HG03469 (cell line): ENCODE data around the gene SPNS2.

ENCODE experiments used
- ATAC-seq: cut with Tn5 transposase; IDR thresholded peaks from one replicate; pipeline ENCODE4 v1.9.1; 2021; ENCODE audit warnings: mild to moderate bottlenecking, moderate library complexity, moderate number of reproducible peaks; ENCODE audit not compliant: unreplicated experiment

The SPNS2 gene

DNA sequence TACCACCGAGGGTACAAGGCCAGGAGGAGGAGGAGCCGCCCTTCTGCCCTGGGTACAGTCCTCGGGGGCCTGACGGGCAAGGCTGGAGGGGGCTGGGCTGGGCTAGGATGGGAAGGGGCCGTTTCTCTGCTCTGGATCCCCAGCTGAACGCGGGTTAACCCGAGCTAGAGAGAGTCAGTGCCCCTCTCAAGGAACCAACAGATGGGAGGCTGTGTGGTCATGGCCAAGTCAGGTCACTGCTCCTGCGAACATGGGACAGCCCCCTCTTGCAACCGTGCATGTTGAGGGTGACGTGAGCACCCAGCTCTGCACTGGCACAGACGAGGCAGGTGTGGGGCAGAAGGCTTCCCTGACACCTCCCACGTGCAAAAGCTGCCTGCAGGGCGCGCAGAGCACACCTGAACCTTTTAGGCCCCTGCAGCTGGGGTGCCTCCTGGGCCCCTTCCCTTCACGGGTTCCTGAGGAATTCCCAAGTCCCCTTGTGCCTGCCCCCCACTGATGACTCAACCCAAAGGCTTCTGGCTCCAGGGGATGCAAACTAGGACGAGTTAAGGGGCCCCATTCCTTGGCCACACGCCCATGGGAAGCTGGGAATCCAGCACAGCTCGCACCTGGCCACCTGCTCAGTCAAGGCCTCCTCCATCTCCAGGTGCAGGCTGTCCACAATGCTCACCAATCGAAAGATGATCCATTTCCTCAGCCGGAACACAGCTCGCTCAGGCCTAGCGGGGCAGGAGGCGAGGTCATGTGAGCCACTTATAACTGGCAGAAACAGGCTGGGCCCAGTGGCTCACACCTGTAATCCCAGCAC lies 50.2 kb downstream of the SPNS2 start:
- no peak for ATAC-seq

DNA sequence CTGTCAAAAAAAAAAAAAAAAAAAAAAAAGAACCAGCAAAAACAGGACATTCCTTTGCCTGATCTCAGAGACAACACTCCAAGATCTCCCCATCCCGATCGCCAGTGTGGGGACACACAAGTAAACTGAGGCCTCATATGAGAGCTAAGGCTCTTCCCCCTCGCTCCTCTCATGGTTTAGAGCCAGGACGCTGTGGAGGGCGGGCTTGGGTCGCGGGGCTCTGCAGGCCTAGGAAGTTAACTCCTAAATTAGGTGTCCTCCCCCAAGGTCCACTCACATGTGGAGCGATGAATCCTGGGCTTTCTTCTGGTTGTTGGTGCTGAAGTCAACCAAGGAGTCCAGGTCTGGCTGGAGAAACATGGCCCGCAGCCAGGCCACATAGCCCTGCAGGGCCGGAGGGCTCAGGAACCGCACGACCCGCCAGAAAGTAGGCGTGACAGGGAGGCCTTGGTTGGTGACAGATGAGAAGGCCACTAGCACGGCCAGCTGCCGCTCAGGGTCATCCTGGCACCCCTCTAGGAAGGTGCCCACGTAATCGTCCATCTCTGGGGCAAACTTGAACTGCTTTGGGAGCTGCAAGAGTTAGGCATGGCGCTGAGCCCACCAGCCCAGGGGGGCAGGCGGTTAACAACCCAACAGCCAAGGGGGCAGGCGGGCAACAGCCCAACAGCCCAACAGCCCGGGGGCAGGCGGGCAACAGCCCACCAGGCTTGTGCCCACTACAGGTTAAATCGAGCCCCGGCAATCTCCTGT lies 51.3 kb downstream of the SPNS2 start:
- ATAC-seq, result no peak

DNA sequence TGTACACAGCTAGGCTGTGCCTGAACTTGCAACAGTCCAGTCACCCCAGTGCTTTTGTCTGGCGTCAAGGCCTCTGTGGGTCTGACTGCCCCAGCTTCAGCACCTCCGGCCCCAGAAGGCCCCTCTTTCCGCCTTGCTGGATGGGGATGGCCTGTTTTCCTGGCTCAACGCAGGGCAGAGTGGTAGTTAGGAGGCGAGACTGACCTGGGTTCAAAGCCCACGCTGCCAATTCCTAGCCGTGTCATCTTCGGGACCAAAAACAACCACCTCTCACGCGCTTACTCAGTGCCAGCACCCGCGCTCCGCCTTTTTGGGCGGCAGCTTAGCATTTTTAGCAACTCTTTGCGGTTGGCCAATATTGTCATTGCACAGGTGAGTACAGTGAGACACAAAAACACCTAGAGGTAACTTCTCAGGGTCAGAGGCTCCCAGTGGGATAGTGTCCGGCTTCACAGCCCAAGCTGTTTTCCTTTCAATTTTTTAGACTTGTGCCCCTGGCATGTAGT lies 51.9 kb downstream of the SPNS2 start:
- no peak for ATAC-seq

GRCh38 chr17:4551141-4551540 lies 52.5 kb downstream of the SPNS2 start:
- ATAC-seq, result no peak

DNA sequence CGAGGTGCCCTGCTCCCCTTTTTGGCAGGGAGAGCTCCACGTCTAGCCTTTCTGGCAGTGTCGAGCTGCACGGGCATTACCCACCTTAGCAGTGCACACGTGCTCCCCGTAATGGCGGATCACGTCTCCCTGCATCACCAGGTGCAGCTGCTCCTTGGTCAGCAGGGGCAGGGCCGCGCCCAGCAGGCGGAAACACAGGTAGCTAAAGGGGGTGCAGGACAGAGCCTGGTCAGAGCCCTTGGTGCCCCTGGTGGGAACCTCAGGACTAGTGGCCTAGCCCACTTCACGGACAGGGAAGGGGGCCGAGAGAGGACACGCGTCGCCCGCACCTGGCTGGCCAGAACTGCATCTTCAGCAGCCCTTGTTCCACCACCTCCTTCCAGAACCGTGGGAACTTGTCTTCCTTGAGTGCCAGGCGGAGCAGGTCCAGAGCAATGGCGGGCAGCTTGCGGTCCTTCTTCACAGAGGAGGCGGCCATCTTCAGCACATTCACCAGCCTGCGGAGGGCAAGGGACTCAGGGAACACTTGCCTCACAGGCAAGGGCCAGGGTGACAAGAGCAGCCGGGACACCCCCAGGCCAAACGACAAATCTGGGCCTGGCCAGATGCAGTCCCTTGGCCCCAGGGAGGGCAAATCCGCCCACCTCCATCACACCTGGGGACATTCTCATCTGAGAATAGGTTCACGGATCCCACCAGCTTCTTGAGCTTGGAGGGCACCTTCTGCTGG lies 53.3 kb downstream of the SPNS2 start:
- ATAC-seq, result no peak

GRCh38 chr17:4553669-4554068 lies 55.0 kb downstream of the SPNS2 start:
- no peak for ATAC-seq

GRCh38 chr17:4554441-4554996 lies 55.8 kb downstream of the SPNS2 start:
- no peak for ATAC-seq

DNA sequence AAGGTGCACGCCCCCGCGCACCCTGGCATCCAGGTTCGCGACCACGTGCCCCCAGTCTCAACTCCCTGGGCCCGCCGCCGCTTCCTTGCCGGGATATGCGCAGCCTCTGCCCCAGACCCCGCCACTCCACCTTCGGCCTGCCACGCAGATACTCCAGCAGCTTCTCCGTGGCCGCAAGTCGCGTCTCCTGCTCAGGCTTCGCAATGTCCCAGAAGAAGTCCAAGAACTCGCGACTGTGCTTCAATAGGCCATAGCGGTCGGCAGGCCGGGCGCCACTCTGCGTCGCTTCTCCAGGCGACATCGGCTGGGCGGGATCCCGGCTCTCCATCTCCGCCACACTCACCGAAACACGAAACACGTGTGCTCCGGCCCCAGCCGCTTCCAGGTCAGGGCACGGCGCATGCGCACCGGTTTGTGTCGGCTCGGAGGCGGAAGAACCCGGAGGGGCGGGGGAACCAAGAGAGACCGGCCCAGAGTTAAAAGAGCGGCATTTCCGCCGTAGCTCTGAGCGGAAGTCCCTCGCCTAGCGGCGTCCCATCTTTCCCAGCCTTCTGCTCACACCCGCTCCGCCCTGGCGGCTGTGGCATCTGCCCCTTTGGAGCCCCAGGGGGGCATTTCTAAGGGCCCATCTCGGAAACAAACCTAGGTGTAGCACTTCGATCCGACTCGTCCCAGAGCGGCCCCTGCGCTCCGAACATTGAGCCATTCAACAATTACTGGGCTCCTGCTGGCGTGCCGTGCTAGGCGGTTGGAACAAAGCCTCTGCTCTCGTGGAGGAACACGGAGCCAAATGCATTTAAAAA lies 56.5 kb downstream of the SPNS2 start, which contains the start of gene MYBBP1A:
MYBBP1A (minus strand) TSS at position 388 of the 803 bp plus-strand sequence; CDS start at position 328, 60 bp downstream.
- peak; percentile 60 for ATAC-seq

- ATAC-seq, result no peak
Measured at GRCh38 chr17:4555873-4556759, 57.4 kb downstream of the SPNS2 start.

- no peak for ATAC-seq
Measured at GRCh38 chr17:4556996-4557395, 58.3 kb downstream of the SPNS2 start.

GRCh38 chr17:4557626-4558346 lies 59.1 kb downstream of the SPNS2 start:
- ATAC-seq, result no peak

GRCh38 chr17:4558347-4558971 lies 59.8 kb downstream of the SPNS2 start:
- ATAC-seq, result no peak

GRCh38 chr17:4559139-4559791 lies 60.6 kb downstream of the SPNS2 start:
- ATAC-seq, result no peak

- no peak for ATAC-seq
Measured at GRCh38 chr17:4559966-4560365, 61.3 kb downstream of the SPNS2 start.

DNA sequence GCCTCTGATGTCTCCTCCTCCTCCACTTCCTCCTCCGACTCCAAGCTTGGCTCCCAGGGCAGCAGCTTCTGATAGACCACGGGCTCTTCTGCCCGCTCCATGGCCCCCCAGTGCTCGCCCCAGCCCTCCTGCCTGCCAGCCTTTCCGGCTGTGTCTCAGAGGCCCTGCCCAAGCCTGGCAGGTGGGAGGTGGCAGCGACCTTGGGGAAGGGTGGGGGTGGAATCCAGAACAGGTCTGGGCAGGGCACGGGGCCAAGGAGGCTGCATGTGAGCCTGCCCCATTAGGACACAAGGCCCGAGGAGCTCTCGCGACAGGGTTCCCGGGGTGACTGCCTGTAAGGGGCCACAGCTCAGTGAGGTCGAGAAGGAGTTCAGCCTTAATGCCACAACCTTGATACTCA lies 61.7 kb downstream of the SPNS2 start, which contains the start of gene GGT6:
GGT6 (minus strand) TSS at position 157 of the 400 bp plus-strand sequence; CDS start at position 101, 56 bp downstream.
- no peak for ATAC-seq

- ATAC-seq, result no peak
Measured at GRCh38 chr17:4560837-4561256, 62.2 kb downstream of the SPNS2 start.
